ENCODE data around the gene ZNF487.
"Not testable (repeated sequence)": the region's sequence is repeated elsewhere in the genome, so short reads cannot be mapped to it uniquely, and the experiment has no call there.

The ZNF487 gene

GRCh38 chr10:43440463-43441134 lies 3.7 kb downstream of the ZNF487 start:
- Histone ChIP-seq H2AK5ac (ENCODE audit: low read depth, low read length) (no peak overlapping the region), H3K27me3 (ENCODE audit: control insufficient read depth in 3 of 3, insufficient read depth in 3 of 3, low read depth in 1 of 3, low read length in 3 of 3) (no peaks in the 10 kb centered on the region), H3K4me1 (ENCODE audit: control insufficient read depth in 2 of 2, insufficient read depth in 1 of 2, low read depth in 1 of 2, low read length in 2 of 2) (peaks cover 3 to 5% of the 10 kb centered on the region in 2 donors), H2BK120ac (ENCODE audit: low read depth, low read length) (no peak overlapping the region), H4K91ac (ENCODE audit: low read depth, low read length, poor library complexity) (no peak overlapping the region), H3K4ac (ENCODE audit: low read length) (no peak overlapping the region), H2BK15ac (ENCODE audit: low read length) (no peak overlapping the region), H3K23ac (ENCODE audit: low read depth, low read length, poor library complexity) (no peak overlapping the region), H3K4me3 (ENCODE audit: low read length in 2 of 2) (no peak overlapping the region), H3K9ac (ENCODE audit: low read depth, low read length, poor library complexity) (no peak overlapping the region), H3K36me3 (replicated peaks in 1 of 2; ENCODE audit: control insufficient read depth in 2 of 2, insufficient read depth in 2 of 2, low read length in 2 of 2) (no peaks in the 10 kb centered on the region), H4K8ac (ENCODE audit: low read depth, low read length) (no peak overlapping the region), H2AFZ (ENCODE audit: low read length) (no peak overlapping the region), H3K27ac (replicated peaks; ENCODE audit: low read length) (no peak overlapping the region), H2BK12ac (ENCODE audit: low read length) (no peak overlapping the region), H3K18ac (ENCODE audit: low read length) (no peak overlapping the region), H2BK5ac (ENCODE audit: low read length) (no peak overlapping the region), H3K9me3 (replicated peaks in 1 of 2; ENCODE audit: control insufficient read depth in 2 of 2, insufficient read depth in 1 of 2, low read depth in 1 of 2, low read length in 2 of 2) (peaks cover 0 to 5% of the 10 kb centered on the region in 2 donors), H3K79me1 (ENCODE audit: low read depth, low read length) (no peaks in the 10 kb centered on the region), H3K4me2 (ENCODE audit: insufficient read depth, low read length, poor library complexity, severe bottlenecking) (no peak overlapping the region), H3K14ac (ENCODE audit: low read length) (no peak overlapping the region)
- WGBS, 2 donors (ENCODE audit: extremely low coverage in 2 of 2, insufficient read length in 2 of 2, insufficient replicate concordance in 1 of 2), result no CpG with 5 or more reads among the region's 5 CpGs
- DNase-seq (ENCODE audit: low spot score), result no peak

GRCh38 chr10:43444323-43444722 lies 7.4 kb downstream of the ZNF487 start:
- H3K27ac ChIP-seq (replicated peaks; ENCODE audit: low read length), result no peak overlapping the region
- H4K8ac ChIP-seq (ENCODE audit: low read depth, low read length), result no peak overlapping the region
- H2BK15ac ChIP-seq (ENCODE audit: low read length), result no peak overlapping the region
- H3K79me1 ChIP-seq (ENCODE audit: low read depth, low read length), result no peaks in the 10 kb centered on the region
- H3K18ac ChIP-seq (ENCODE audit: low read length), result no peak overlapping the region
- no peak overlapping the region for H3K23ac ChIP-seq (ENCODE audit: low read depth, low read length, poor library complexity)
- H4K91ac ChIP-seq (ENCODE audit: low read depth, low read length, poor library complexity), result no peak overlapping the region
- no peaks in the 10 kb centered on the region for H3K4me1 ChIP-seq (ENCODE audit: control insufficient read depth in 2 of 2, insufficient read depth in 1 of 2, low read depth in 1 of 2, low read length in 2 of 2)
- no peaks in the 10 kb centered on the region for H3K27me3 ChIP-seq (ENCODE audit: control insufficient read depth in 3 of 3, insufficient read depth in 3 of 3, low read depth in 1 of 3, low read length in 3 of 3)
- no peak for DNase-seq (ENCODE audit: low spot score)
- no peak overlapping the region for H3K9ac ChIP-seq (ENCODE audit: low read depth, low read length, poor library complexity)
- H3K4ac ChIP-seq (ENCODE audit: low read length), result no peak overlapping the region
- H3K36me3 ChIP-seq (replicated peaks in 1 of 2; ENCODE audit: control insufficient read depth in 2 of 2, insufficient read depth in 2 of 2, low read length in 2 of 2), result no peaks in the 10 kb centered on the region
- H2BK120ac ChIP-seq (ENCODE audit: low read depth, low read length), result no peak overlapping the region
- H3K4me2 ChIP-seq (ENCODE audit: insufficient read depth, low read length, poor library complexity, severe bottlenecking), result no peak overlapping the region
- H3K4me3 ChIP-seq (ENCODE audit: low read length in 2 of 2), result no peak overlapping the region
- no peak overlapping the region for H2AFZ ChIP-seq (ENCODE audit: low read length)
- no peak overlapping the region for H3K14ac ChIP-seq (ENCODE audit: low read length)
- no peak overlapping the region for H2BK5ac ChIP-seq (ENCODE audit: low read length)
- no peak overlapping the region for H2AK5ac ChIP-seq (ENCODE audit: low read depth, low read length)
- H2BK12ac ChIP-seq (ENCODE audit: low read length), result no peak overlapping the region
- peaks cover 0 to 9% of the 10 kb centered on the region in 2 donors for H3K9me3 ChIP-seq (replicated peaks in 1 of 2; ENCODE audit: control insufficient read depth in 2 of 2, insufficient read depth in 1 of 2, low read depth in 1 of 2, low read length in 2 of 2)
- WGBS, 2 donors (ENCODE audit: extremely low coverage in 2 of 2, insufficient read length in 2 of 2, insufficient replicate concordance in 1 of 2), result no CpG with 5 or more reads among the region's 7 CpGs

GRCh38 chr10:43444897-43445466 lies 8.1 kb downstream of the ZNF487 start:
- no CpG with 5 or more reads among the region's 2 CpGs for WGBS, 2 donors (ENCODE audit: extremely low coverage in 2 of 2, insufficient read length in 2 of 2, insufficient replicate concordance in 1 of 2)
- Histone ChIP-seq H3K18ac (ENCODE audit: low read length) (no peak overlapping the region), H3K27ac (replicated peaks; ENCODE audit: low read length) (no peak overlapping the region), H4K8ac (ENCODE audit: low read depth, low read length) (no peak overlapping the region), H2BK12ac (ENCODE audit: low read length) (no peak overlapping the region), H3K27me3 (ENCODE audit: control insufficient read depth in 3 of 3, insufficient read depth in 3 of 3, low read depth in 1 of 3, low read length in 3 of 3) (no peaks in the 10 kb centered on the region), H3K4ac (ENCODE audit: low read length) (no peak overlapping the region), H2AK5ac (ENCODE audit: low read depth, low read length) (no peak overlapping the region), H2AFZ (ENCODE audit: low read length) (no peak overlapping the region), H3K14ac (ENCODE audit: low read length) (no peak overlapping the region), H3K9ac (ENCODE audit: low read depth, low read length, poor library complexity) (no peak overlapping the region), H3K4me3 (ENCODE audit: low read length in 2 of 2) (no peak overlapping the region), H2BK120ac (ENCODE audit: low read depth, low read length) (no peak overlapping the region), H2BK15ac (ENCODE audit: low read length) (no peak overlapping the region), H3K23ac (ENCODE audit: low read depth, low read length, poor library complexity) (no peak overlapping the region), H3K79me1 (ENCODE audit: low read depth, low read length) (no peaks in the 10 kb centered on the region), H3K36me3 (replicated peaks in 1 of 2; ENCODE audit: control insufficient read depth in 2 of 2, insufficient read depth in 2 of 2, low read length in 2 of 2) (no peaks in the 10 kb centered on the region), H3K4me2 (ENCODE audit: insufficient read depth, low read length, poor library complexity, severe bottlenecking) (no peak overlapping the region), H3K9me3 (replicated peaks in 1 of 2; ENCODE audit: control insufficient read depth in 2 of 2, insufficient read depth in 1 of 2, low read depth in 1 of 2, low read length in 2 of 2) (peaks cover 0 to 9% of the 10 kb centered on the region in 2 donors), H3K4me1 (ENCODE audit: control insufficient read depth in 2 of 2, insufficient read depth in 1 of 2, low read depth in 1 of 2, low read length in 2 of 2) (no peaks in the 10 kb centered on the region), H2BK5ac (ENCODE audit: low read length) (no peak overlapping the region), H4K91ac (ENCODE audit: low read depth, low read length, poor library complexity) (no peak overlapping the region)
- no peak for DNase-seq (ENCODE audit: low spot score)

- not testable (repeated sequence) for DNase-seq (ENCODE audit: low spot score)
- WGBS, 2 donors (ENCODE audit: extremely low coverage in 2 of 2, insufficient read length in 2 of 2, insufficient replicate concordance in 1 of 2), result no CpG with 5 or more reads among the region's 53 CpGs
These were observed 9.5 kb downstream of the ZNF487 start for GRCh38 chr10:43446219-43447017.

More at GRCh38 chr10:43446219-43447017, 9.5 kb downstream of the ZNF487 start:
- H2BK15ac ChIP-seq (ENCODE audit: low read length); H3K9me3 ChIP-seq (replicated peaks in 1 of 2; ENCODE audit: control insufficient read depth in 2 of 2, insufficient read depth in 1 of 2, low read depth in 1 of 2, low read length in 2 of 2); H4K8ac ChIP-seq (ENCODE audit: low read depth, low read length); H3K23ac ChIP-seq (ENCODE audit: low read depth, low read length, poor library complexity); H3K27me3 ChIP-seq (ENCODE audit: control insufficient read depth in 3 of 3, insufficient read depth in 3 of 3, low read depth in 1 of 3, low read length in 3 of 3); H2AK5ac ChIP-seq (ENCODE audit: low read depth, low read length); H2BK120ac ChIP-seq (ENCODE audit: low read depth, low read length); H3K4me1 ChIP-seq (ENCODE audit: control insufficient read depth in 2 of 2, insufficient read depth in 1 of 2, low read depth in 1 of 2, low read length in 2 of 2); H3K79me1 ChIP-seq (ENCODE audit: low read depth, low read length); H3K4me3 ChIP-seq (ENCODE audit: low read length in 2 of 2); H3K18ac ChIP-seq (ENCODE audit: low read length); H3K4me2 ChIP-seq (ENCODE audit: insufficient read depth, low read length, poor library complexity, severe bottlenecking); H4K91ac ChIP-seq (ENCODE audit: low read depth, low read length, poor library complexity); H3K36me3 ChIP-seq (replicated peaks in 1 of 2; ENCODE audit: control insufficient read depth in 2 of 2, insufficient read depth in 2 of 2, low read length in 2 of 2); H3K4ac ChIP-seq (ENCODE audit: low read length); H2BK5ac ChIP-seq (ENCODE audit: low read length); H2BK12ac ChIP-seq (ENCODE audit: low read length); H3K14ac ChIP-seq (ENCODE audit: low read length); H2AFZ ChIP-seq (ENCODE audit: low read length); H3K27ac ChIP-seq (replicated peaks; ENCODE audit: low read length); H3K9ac ChIP-seq (ENCODE audit: low read depth, low read length, poor library complexity): not testable (repeated sequence)
